Spleen (tissue), 7 donors: Measurements from ENCODE around the gene NFYB.

ENCODE experiments used
- POLR2A ChIP-seq, 3 donors: fragments of 450-650 bp; IDR thresholded peaks; one replicate each; pipeline ENCODE4 v1.5.1; 2017; ENCODE audit warnings: antibody characterized with exemption in 3 of 3, mild to moderate bottlenecking in 1 of 3
- POLR2AphosphoS5 ChIP-seq, 3 donors: sonication (generic); formaldehyde crosslinking; IDR thresholded peaks; one replicate each; pipeline ENCODE4 v1.5.1; 2017; ENCODE audit warnings: antibody characterized with exemption in 3 of 3
- TF ChIP-seq, protein P1 (sequence below), 11 experiments: fragments of 200-600 bp in 7 of 11; fragments of 450-650 bp in 4 of 11; sonication (generic) in 4 of 11; IDR thresholded peaks in 8 of 11; conservative IDR thresholded peaks in 3 of 11; 1 replicate in 7 of 11; 2 replicates in 4 of 11; pipeline versions ENCODE4 v1.4.0 to v1.8.0; 2016 to 2021; ENCODE audit warnings: antibody characterized with exemption in 11 of 11, inconsistent platforms in 4 of 11, mild to moderate bottlenecking in 1 of 11
- donor health status: DM: no; HTN: no; CAD: no; lungs with moderate emphysema.
- donor health status: DM: no; HTN: no; CAD: no.
- donor health status: DM: no; HTN: no; CAD: no.

DNA sequence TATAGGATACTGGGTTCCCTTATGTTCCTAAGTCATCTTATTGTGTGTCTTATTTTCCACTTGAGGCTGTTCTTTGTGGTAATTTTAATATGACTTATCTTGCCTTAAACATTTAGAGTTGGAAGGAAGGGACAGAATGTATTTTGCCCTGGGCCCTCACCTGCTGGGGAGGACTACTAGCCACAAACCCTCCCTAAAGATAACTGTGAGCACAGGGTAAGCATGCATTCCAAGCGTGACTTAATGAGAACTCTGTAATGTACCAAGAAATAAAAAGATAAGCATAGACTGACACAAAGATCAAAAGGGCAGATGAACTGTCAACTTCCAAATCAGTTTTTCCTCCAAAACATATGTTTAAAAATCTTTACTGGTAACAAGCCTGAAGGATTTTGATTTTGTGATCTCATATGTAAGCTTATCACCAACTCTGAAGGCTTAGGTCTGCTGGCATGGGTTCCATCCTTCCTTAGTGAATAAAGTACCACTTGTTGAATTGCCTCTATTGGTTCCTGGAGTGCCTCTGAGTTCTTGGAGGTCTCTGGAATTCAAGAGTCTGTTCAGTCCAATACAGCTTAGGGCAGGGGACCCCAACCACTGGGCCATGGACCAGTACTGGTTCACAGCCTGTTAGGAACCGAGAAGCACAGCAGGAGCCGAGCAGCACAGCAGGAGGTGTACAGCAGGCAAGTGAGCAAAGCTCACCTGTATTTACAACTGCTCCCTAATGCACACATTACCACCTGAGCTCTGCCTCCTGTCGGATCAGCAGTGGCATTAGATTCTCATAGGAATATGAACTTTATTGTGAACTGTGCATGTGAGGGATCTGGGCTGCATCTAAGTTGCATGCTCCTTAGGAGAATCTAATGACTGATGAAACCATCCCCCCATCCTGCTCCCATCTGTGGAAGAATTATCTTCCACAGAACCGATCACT is 29.8 kb upstream of the NFYB start:
- TF ChIP-seq, protein P1, sequence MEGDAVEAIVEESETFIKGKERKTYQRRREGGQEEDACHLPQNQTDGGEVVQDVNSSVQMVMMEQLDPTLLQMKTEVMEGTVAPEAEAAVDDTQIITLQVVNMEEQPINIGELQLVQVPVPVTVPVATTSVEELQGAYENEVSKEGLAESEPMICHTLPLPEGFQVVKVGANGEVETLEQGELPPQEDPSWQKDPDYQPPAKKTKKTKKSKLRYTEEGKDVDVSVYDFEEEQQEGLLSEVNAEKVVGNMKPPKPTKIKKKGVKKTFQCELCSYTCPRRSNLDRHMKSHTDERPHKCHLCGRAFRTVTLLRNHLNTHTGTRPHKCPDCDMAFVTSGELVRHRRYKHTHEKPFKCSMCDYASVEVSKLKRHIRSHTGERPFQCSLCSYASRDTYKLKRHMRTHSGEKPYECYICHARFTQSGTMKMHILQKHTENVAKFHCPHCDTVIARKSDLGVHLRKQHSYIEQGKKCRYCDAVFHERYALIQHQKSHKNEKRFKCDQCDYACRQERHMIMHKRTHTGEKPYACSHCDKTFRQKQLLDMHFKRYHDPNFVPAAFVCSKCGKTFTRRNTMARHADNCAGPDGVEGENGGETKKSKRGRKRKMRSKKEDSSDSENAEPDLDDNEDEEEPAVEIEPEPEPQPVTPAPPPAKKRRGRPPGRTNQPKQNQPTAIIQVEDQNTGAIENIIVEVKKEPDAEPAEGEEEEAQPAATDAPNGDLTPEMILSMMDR (IDR thresholded peaks at IDR 0.05 in 8 of 11, conservative IDR thresholded peaks at IDR 0.05 in 3 of 11), result no peak
- no peak for TF ChIP-seq POLR2A (IDR thresholded peaks at IDR 0.05)
- TF ChIP-seq POLR2AphosphoS5 (IDR thresholded peaks at IDR 0.05), result no peak
